ENCODE results near the gene MPIG6B. TPM values are rescaled to one million over a fixed set of nuclear protein-coding genes. Genes with fewer than 3 reads are reported as not detected.
A peak's percentile ranks its signal among the peaks of the same experiment; 100 is the strongest.

MPIG6B gene
- total RNA-seq, 1 donor from 2014 or later, result not detected

- H3K27me3 Mint-ChIP-seq, result no peaks in the 10 kb centered on the region
- ATAC-seq (ENCODE audit: low read depth), result no peak
- H3K27ac Mint-ChIP-seq, result peak overlapping the region; percentile 94
- DNase-seq, result no peak
- ChIA-PET POLR2A (interaction anchor here (0.5 to 7.5 kb wide), 22 partner anchors 9 to 235 kb away, joined by 3 to 131 read pairs (median 6); partner anchors contain the start of genes ABHD16A, BAG6, DDAH2 and DXO), CTCF (interaction anchor here (1.0 to 1.8 kb wide), 5 partner anchors 9 to 96 kb away, joined by 3 to 7 read pairs (median 3); no protein-coding TSS in a partner anchor)
- TF ChIP-seq CTCF (IDR thresholded peaks at IDR 0.05), result no peak
- H3K4me3 Mint-ChIP-seq, result peak overlapping the region; percentile 92
- peaks cover 74% of the 10 kb centered on the region for H3K4me1 Mint-ChIP-seq
- no peaks in the 10 kb centered on the region for H3K9me3 Mint-ChIP-seq
- peaks cover 48% of the 10 kb centered on the region for H3K36me3 Mint-ChIP-seq (ENCODE audit: low read depth)
- intact Hi-C loops (cut with micrococcal nuclease), result loop anchor here (5.0 to 10.0 kb wide), 2 partner anchors 115 to 242 kb away; partner anchors contain the start of genes MICB and PRRC2A
Measured at GRCh38 chr6:31736768-31737314, 13.7 kb downstream of the MPIG6B start.

- no peaks in the 10 kb centered on the region for H3K9me3 Mint-ChIP-seq
- peak overlapping the region; percentile 94 for H3K27ac Mint-ChIP-seq
- no peak for ATAC-seq (ENCODE audit: low read depth)
- POLR2A ChIA-PET, result interaction anchor here (0.5 to 7.5 kb wide), 26 partner anchors 10 to 1580 kb away, joined by 3 to 131 read pairs (median 4); partner anchors contain the start of genes ABHD16A, BAG6, DDAH2 and DXO
- no peak for DNase-seq
- no peaks in the 10 kb centered on the region for H3K27me3 Mint-ChIP-seq
- H3K4me3 Mint-ChIP-seq, result peak overlapping the region; percentile 92
- TF ChIP-seq CTCF (IDR thresholded peaks at IDR 0.05), result no peak
- CTCF ChIA-PET, result interaction anchor here (1.2 to 1.8 kb wide), 7 partner anchors 8 to 125 kb away, joined by 3 to 7 read pairs (median 4); partner anchors contain the start of genes DDAH2, HSPA1A, HSPA1L and NEU1
- H3K36me3 Mint-ChIP-seq (ENCODE audit: low read depth), result peaks cover 45% of the 10 kb centered on the region
- intact Hi-C loops (cut with micrococcal nuclease), result loop anchor here (5.0 to 10.0 kb wide), 2 partner anchors 115 to 243 kb away; partner anchors contain the start of genes MICB and PRRC2A
- H3K4me1 Mint-ChIP-seq, result peaks cover 70% of the 10 kb centered on the region
Measured at GRCh38 chr6:31737315-31737990, 14.3 kb downstream of the MPIG6B start.

GRCh38 chr6:31737991-31738979 is 15.1 kb downstream of the MPIG6B start:
- H3K4me1 Mint-ChIP-seq, result peaks cover 66% of the 10 kb centered on the region
- H3K36me3 Mint-ChIP-seq (ENCODE audit: low read depth), result peaks cover 39% of the 10 kb centered on the region
- H3K9me3 Mint-ChIP-seq, result no peaks in the 10 kb centered on the region
- ChIA-PET CTCF (interaction anchor here (1.2 to 1.5 kb wide), 8 partner anchors 9 to 124 kb away, joined by 3 to 7 read pairs (median 4); partner anchors contain the start of genes DDAH2, HSPA1A, HSPA1L and NEU1), POLR2A (interaction anchor here (0.6 to 7.5 kb wide), 30 partner anchors 11 to 1579 kb away, joined by 3 to 131 read pairs (median 5); partner anchors contain the start of genes ABHD16A, BAG6, DDAH2 and DXO)
- TF ChIP-seq CTCF (IDR thresholded peaks at IDR 0.05), result no peak
- H3K4me3 Mint-ChIP-seq, result peak overlapping the region; percentile 92
- no peaks in the 10 kb centered on the region for H3K27me3 Mint-ChIP-seq
- H3K27ac Mint-ChIP-seq, result peak overlapping the region; percentile 94
- ATAC-seq (ENCODE audit: low read depth) (peak; percentile 16), DNase-seq (no peak)
- intact Hi-C loops (cut with micrococcal nuclease), result loop anchor here (1.0 to 10.0 kb wide), 5 partner anchors 35 to 243 kb away; partner anchors contain the start of genes ABHD16A, MICB, PRRC2A and VARS1

- peaks cover 51% of the 10 kb centered on the region for H3K4me1 Mint-ChIP-seq
- ATAC-seq (ENCODE audit: low read depth), result peak; percentile 80
- no peak for TF ChIP-seq CTCF (IDR thresholded peaks at IDR 0.05)
- ChIA-PET CTCF (interaction anchor here (0.6 to 2.9 kb wide), 11 partner anchors 10 to 1673 kb away, joined by 3 to 14 read pairs (median 5); partner anchors contain the start of genes LSM2 and VARS1), POLR2A (interaction anchor here (0.6 to 7.5 kb wide), 26 partner anchors 10 to 1022 kb away, joined by 3 to 131 read pairs (median 6); partner anchors contain the start of genes ABHD16A, BAG6, C6orf47 and CSNK2B)
- H3K9me3 Mint-ChIP-seq, result no peaks in the 10 kb centered on the region
- H3K4me3 Mint-ChIP-seq, result peak within 1 kb of the TSS; percentile 93
- peak within 1 kb of the TSS; percentile 94 for H3K27ac Mint-ChIP-seq
- intact Hi-C loops (cut with micrococcal nuclease), result loop anchor here (1.0 to 10.0 kb wide), 6 partner anchors 13 to 245 kb away; partner anchors contain the start of genes BAG6, MICB, PRRC2A and VARS1
- peaks cover 30% of the 10 kb centered on the region for H3K36me3 Mint-ChIP-seq (ENCODE audit: low read depth)
- no peaks in the 10 kb centered on the region for H3K27me3 Mint-ChIP-seq
- DNase-seq, result peak; percentile 90
Measured at GRCh38 chr6:31739639-31740396, 16.6 kb downstream of the MPIG6B start, which contains the start of gene MSH5. MSH5 (plus strand) TSS chr6:31740005; CDS start chr6:31740467, 462 bp downstream.

All from activated B cell treated with CpG ODN at 0.5 μM for 24 hours (primary cell).